ENCODE results near the gene C3orf20. TPM values are rescaled to one million over a fixed set of nuclear protein-coding genes. Genes with fewer than 3 reads are reported as not detected.

Gene C3orf20
- total RNA-seq, 4 donors from 2014 or later: not detected

GRCh38 chr3:14762701-14763100, 87.8 kb downstream of the C3orf20 start:
- 84 to 86% methylated on average over 3 of the region's 3 CpGs for WGBS, 2 donors
- H3K4me3 ChIP-seq (ENCODE audit: low read depth, poor library complexity, severe bottlenecking): no peak overlapping the region
- no peak for DNase-seq (ENCODE audit: low spot score in 2 of 2)
- intact Hi-C loops (cut with DNase I; ENCODE audit: low total_unique reads): no loop called here
- TF ChIP-seq, protein P1, sequence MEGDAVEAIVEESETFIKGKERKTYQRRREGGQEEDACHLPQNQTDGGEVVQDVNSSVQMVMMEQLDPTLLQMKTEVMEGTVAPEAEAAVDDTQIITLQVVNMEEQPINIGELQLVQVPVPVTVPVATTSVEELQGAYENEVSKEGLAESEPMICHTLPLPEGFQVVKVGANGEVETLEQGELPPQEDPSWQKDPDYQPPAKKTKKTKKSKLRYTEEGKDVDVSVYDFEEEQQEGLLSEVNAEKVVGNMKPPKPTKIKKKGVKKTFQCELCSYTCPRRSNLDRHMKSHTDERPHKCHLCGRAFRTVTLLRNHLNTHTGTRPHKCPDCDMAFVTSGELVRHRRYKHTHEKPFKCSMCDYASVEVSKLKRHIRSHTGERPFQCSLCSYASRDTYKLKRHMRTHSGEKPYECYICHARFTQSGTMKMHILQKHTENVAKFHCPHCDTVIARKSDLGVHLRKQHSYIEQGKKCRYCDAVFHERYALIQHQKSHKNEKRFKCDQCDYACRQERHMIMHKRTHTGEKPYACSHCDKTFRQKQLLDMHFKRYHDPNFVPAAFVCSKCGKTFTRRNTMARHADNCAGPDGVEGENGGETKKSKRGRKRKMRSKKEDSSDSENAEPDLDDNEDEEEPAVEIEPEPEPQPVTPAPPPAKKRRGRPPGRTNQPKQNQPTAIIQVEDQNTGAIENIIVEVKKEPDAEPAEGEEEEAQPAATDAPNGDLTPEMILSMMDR (IDR thresholded peaks at IDR 0.05): no peak
- no peak for TF ChIP-seq POLR2A (IDR thresholded peaks at IDR 0.05)

DNA sequence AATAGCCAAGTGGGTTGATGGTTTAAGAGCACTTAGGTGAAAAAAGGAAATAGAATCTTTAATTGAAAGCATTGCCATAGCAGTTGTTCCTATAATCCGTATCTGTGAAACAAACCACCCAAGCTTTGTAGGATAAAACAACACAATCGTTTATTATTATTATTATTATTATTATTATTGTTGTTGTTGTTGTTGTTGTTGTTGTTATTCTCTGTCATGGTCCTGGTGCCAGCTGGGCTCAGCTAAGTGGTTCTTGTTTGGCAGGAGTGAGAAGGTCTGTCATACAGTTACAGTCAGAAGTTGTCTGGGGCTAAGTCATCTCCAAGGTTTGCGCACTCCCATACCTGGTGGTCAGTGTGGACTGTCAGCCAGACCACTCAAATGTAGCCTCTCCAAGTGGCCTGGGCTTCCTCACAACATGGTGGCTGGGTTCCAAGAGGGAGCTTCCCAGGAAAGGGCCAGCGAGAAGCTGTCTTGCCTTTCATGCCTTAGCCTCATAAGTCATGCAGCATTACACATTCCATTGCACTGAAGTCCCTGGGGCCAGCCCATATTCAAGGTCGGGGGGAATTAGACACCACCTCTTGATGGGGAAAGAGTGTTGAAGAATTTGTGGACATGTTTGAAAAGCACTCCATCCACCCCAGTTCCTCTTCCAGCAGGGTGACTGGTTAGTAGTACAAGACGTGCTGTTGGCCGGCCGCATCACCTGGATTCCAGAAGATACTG, 89.6 kb downstream of the C3orf20 start:
- DNase-seq (ENCODE audit: low spot score in 2 of 2): no peak
- no peak for TF ChIP-seq POLR2A (IDR thresholded peaks at IDR 0.05)
- TF ChIP-seq, protein P1 (IDR thresholded peaks at IDR 0.05): no peak
- 77 to 87% methylated on average over 8 of the region's 8 CpGs for WGBS, 2 donors
- intact Hi-C loops (cut with DNase I; ENCODE audit: low total_unique reads): no loop called here
- H3K4me3 ChIP-seq (ENCODE audit: low read depth, poor library complexity, severe bottlenecking): no peak overlapping the region

- intact Hi-C loops (cut with DNase I; ENCODE audit: low total_unique reads): no loop called here
- TF ChIP-seq, protein P1 (IDR thresholded peaks at IDR 0.05): no peak
- no peak for TF ChIP-seq POLR2A (IDR thresholded peaks at IDR 0.05)
- WGBS, 2 donors: 90 to 93% methylated on average over 3 of the region's 3 CpGs
- no peak overlapping the region for H3K4me3 ChIP-seq (ENCODE audit: low read depth, poor library complexity, severe bottlenecking)
- peak in 1 of 2 donors; percentile 45 for DNase-seq (ENCODE audit: low spot score in 2 of 2)
Observed at GRCh38 chr3:14765060-14765400, 90.1 kb downstream of the C3orf20 start.

DNA sequence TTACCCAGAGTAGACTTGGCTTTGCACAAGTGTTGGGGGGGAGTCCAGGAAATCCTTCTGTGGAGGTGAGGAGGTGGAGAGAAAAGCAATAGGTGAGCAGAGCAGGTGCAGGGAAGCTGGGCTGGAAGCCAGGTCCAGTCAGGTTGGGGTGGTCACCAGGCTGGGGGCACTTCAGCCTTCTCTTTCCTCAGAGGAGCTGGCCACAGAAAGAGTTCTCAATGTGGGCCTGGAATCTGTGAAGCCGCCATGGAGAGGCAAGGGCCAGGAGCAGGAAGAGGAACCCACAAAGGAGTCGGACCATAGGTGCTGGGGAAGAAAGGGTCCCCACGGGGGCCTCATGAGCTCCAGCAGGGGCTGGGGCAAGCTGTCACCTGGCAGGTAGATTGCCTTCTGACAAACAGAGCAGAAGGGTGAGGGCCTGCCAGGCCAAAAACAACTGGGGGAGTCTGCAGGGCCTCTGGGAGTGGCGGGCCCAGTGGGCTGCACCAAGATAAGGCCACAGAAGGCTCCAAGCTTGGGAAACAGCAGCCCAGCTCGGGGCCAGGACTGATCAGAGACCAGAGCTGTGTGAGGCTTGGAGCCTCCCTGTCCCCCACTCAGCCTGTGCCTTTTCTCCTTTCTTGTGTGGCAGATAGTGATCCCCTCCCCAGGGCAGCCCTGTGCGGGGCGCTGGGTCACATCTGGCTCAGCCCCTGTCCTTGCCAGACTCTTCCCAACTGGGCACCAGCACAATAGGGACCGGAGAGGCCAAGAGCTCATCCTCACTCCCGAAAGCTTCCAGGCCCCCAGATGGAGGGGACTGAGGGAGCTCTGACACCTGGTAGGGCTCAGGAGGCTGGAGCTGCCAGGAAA, 90.9 kb downstream of the C3orf20 start:
- 87 to 90% methylated on average over 8 to 9 of the region's 9 CpGs for WGBS, 2 donors
- no peak overlapping the region for H3K4me3 ChIP-seq (ENCODE audit: low read depth, poor library complexity, severe bottlenecking)
- TF ChIP-seq, protein P1 (IDR thresholded peaks at IDR 0.05): no peak
- TF ChIP-seq POLR2A (IDR thresholded peaks at IDR 0.05): no peak
- intact Hi-C loops (cut with DNase I; ENCODE audit: low total_unique reads): no loop called here
- DNase-seq (ENCODE audit: low spot score in 2 of 2): peak in 1 of 2 donors; percentile 72

DNA sequence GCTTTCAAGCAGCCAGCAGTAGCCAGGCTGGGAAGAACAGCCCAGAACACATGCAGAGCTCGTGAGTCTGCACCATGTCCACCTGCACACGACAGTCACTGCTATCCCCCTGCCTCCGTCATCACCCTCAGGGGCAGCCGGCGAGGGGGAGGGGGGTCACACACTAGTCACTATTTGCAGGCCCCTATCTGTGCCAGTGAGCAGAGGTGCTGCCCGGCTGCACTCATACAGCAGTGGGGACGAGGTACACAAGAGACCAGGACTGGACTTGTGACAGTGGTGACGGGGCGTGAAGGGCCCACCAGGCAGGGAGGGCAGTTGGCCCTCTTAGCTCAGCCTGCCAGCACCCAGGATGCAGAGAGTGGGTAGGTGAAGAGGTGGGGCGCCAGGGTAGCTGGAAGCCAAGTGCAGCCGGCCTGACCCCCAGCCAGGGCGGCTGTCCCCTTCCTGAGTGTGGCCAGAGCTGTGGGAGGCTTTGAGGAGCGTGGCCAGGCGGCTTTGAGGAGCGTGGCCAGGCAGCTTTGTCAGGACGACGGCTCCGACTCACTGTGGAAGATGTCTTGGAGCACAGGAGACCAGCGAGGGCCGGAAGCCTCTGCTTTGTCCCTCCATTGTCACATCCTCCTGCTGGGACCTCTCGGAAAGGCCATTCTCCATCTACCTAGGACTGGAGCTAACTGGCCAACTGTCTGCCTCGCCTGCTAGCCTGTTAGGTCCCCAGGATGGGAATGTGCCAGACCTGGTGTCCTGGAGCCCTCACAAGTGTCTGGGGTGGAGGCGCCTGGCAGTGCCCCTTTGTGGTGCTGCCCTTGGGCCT, 91.7 kb downstream of the C3orf20 start:
- intact Hi-C loops (cut with DNase I; ENCODE audit: low total_unique reads): no loop called here
- TF ChIP-seq, protein P1 (IDR thresholded peaks at IDR 0.05): no peak
- no peak for TF ChIP-seq POLR2A (IDR thresholded peaks at IDR 0.05)
- DNase-seq (ENCODE audit: low spot score in 2 of 2): peak in 1 of 2 donors; percentile 76
- H3K4me3 ChIP-seq (ENCODE audit: low read depth, poor library complexity, severe bottlenecking): no peak overlapping the region
- 89 to 90% methylated on average over 21 to 22 of the region's 23 CpGs for WGBS, 2 donors
